ENCODE data around the gene GRHPR. TPM values are rescaled to one million over a fixed set of nuclear protein-coding genes. Genes with fewer than 3 reads are reported as not detected.
"Not testable (repeated sequence)": the region's sequence is repeated elsewhere in the genome, so short reads cannot be mapped to it uniquely, and the experiment has no call there.

Gene GRHPR
- polyA plus RNA-seq, 3 donors, result 138 to 156 (median 148) TPM

GRCh38 chr9:37392272-37392671 is 30.2 kb upstream of the GRHPR start:
- no peak for DNase-seq

- no peak for DNase-seq
Observed at GRCh38 chr9:37395229-37395628, 27.3 kb upstream of the GRHPR start.

- no peak for DNase-seq
Observed at GRCh38 chr9:37395663-37396062, 26.8 kb upstream of the GRHPR start.

- not testable (repeated sequence) for DNase-seq
Observed at GRCh38 chr9:37397948-37398347, 24.5 kb upstream of the GRHPR start.

- no peak for DNase-seq
Observed at GRCh38 chr9:37398464-37399025, 24.0 kb upstream of the GRHPR start.

GRCh38 chr9:37399336-37399735 is 23.2 kb upstream of the GRHPR start:
- no peak for DNase-seq

- no peak for DNase-seq
Observed at GRCh38 chr9:37404590-37404989, 17.9 kb upstream of the GRHPR start.

- DNase-seq, result peak; percentile 26
Observed at GRCh38 chr9:37405350-37405749, 17.1 kb upstream of the GRHPR start.

GRCh38 chr9:37405764-37406380 is 16.6 kb upstream of the GRHPR start:
- DNase-seq, result no peak

- no peak for DNase-seq
Observed at GRCh38 chr9:37406603-37407401, 15.7 kb upstream of the GRHPR start.

GRCh38 chr9:37407468-37407867 is 15.0 kb upstream of the GRHPR start:
- DNase-seq, result no peak

GRCh38 chr9:37408933-37409710 is 13.4 kb upstream of the GRHPR start:
- DNase-seq, result no peak

- no peak for DNase-seq
Observed at GRCh38 chr9:37410354-37410861, 12.1 kb upstream of the GRHPR start.

- no peak for DNase-seq
Observed at GRCh38 chr9:37410969-37411785, 11.3 kb upstream of the GRHPR start.

- no peak for DNase-seq
Observed at GRCh38 chr9:37412431-37413151, 9.9 kb upstream of the GRHPR start.

- DNase-seq, result no peak
Observed at GRCh38 chr9:37413311-37413710, 9.2 kb upstream of the GRHPR start.

- no peak for DNase-seq
Observed at GRCh38 chr9:37414503-37414943, 8.0 kb upstream of the GRHPR start.

GRCh38 chr9:37415011-37415719 is 7.3 kb upstream of the GRHPR start:
- peak; percentile 79 for DNase-seq

- no peak for DNase-seq
Observed at GRCh38 chr9:37417252-37417803, 5.2 kb upstream of the GRHPR start.
